ENCODE data around the gene CDK19.

GRCh38 chr6:110731196-110731595, 84.1 kb downstream of the CDK19 start:
- TF ChIP-seq CTCF (IDR thresholded peaks at IDR 0.05 in 2 of 3, conservative IDR thresholded peaks at IDR 0.05 in 1 of 3; ENCODE audit: insufficient read depth in 2 of 3, low read depth in 1 of 3, low read length in 3 of 3) (no peak), ELK1 (CRISPR knock-in tag; IDR thresholded peaks at IDR 0.05) (no peak), NFATC3 (IDR thresholded peaks at IDR 0.05) (no peak), YBX1 (IDR thresholded peaks at IDR 0.05) (no peak), BRCA1 (IDR thresholded peaks at IDR 0.05) (no peak), BRCA1 (CRISPR knock-in tag; IDR thresholded peaks at IDR 0.05) (no peak)

All from K562 (cell line).